HEK293 (cell line): ENCODE measurements around the gene IL1R1.
"Not testable (repeated sequence)": the region's sequence is repeated elsewhere in the genome, so short reads cannot be mapped to it uniquely, and the experiment has no call there.

Experiments used
- CTCF ChIP-seq: fragments of 450-650 bp; formaldehyde crosslinking; IDR thresholded peaks from 2 replicates; pipeline ENCODE4 v1.5.1; 2016; ENCODE audit warnings: missing biosample characterization, missing genetic modification characterization
- REST ChIP-seq: fragments of 450-650 bp; formaldehyde crosslinking; IDR thresholded peaks from 2 replicates; pipeline ENCODE4 v1.5.1; 2016; ENCODE audit warnings: missing biosample characterization, missing genetic modification characterization
- ZNF792 ChIP-seq: fragments of 450-650 bp; formaldehyde crosslinking; IDR thresholded peaks from 2 replicates; pipeline ENCODE4 v1.5.1; 2016; ENCODE audit warnings: missing biosample characterization, missing genetic modification characterization

- not testable (repeated sequence) for TF ChIP-seq ZNF792 (tag by site-specific recombination); REST; CTCF
Measured at GRCh38 chr2:102102636-102102948, 40.0 kb upstream of the IL1R1 start.
